Suprapubic skin (tissue), 4 donors: ENCODE measurements around the gene TMEM256.
A peak's percentile ranks its signal among the peaks of the same experiment; 100 is the strongest.

Experiments used
- POLR2A ChIP-seq, 2 donors: fragments of 450-650 bp; IDR thresholded peaks; one replicate each; pipeline ENCODE4 v1.6.1; 2017; ENCODE audit warnings: antibody characterized with exemption in 2 of 2, mild to moderate bottlenecking in 2 of 2, moderate library complexity in 2 of 2
- POLR2AphosphoS5 ChIP-seq, 3 donors: sonication (generic); formaldehyde crosslinking; IDR thresholded peaks; one replicate each; pipeline ENCODE4 v1.6.1; 2017; ENCODE audit warnings: antibody characterized with exemption in 3 of 3
- TF ChIP-seq, protein P1 (sequence below), 2 donors: fragments of 200-600 bp in 1 of 2; fragments of 450-650 bp in 1 of 2; sonication (generic) in 1 of 2; IDR thresholded peaks; one replicate each; pipeline ENCODE4 v1.5.1; 2016 to 2019; ENCODE audit warnings: antibody characterized with exemption in 2 of 2, mild to moderate bottlenecking in 1 of 2, moderate library complexity in 1 of 2

GRCh38 chr17:7354262-7354843 is 49.5 kb downstream of the TMEM256 start:
- TF ChIP-seq, protein P1, sequence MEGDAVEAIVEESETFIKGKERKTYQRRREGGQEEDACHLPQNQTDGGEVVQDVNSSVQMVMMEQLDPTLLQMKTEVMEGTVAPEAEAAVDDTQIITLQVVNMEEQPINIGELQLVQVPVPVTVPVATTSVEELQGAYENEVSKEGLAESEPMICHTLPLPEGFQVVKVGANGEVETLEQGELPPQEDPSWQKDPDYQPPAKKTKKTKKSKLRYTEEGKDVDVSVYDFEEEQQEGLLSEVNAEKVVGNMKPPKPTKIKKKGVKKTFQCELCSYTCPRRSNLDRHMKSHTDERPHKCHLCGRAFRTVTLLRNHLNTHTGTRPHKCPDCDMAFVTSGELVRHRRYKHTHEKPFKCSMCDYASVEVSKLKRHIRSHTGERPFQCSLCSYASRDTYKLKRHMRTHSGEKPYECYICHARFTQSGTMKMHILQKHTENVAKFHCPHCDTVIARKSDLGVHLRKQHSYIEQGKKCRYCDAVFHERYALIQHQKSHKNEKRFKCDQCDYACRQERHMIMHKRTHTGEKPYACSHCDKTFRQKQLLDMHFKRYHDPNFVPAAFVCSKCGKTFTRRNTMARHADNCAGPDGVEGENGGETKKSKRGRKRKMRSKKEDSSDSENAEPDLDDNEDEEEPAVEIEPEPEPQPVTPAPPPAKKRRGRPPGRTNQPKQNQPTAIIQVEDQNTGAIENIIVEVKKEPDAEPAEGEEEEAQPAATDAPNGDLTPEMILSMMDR (IDR thresholded peaks at IDR 0.05): no peak
- peak in 1 of 3 donors; percentile 15 for TF ChIP-seq POLR2AphosphoS5 (IDR thresholded peaks at IDR 0.05)
- no peak for TF ChIP-seq POLR2A (IDR thresholded peaks at IDR 0.05)
